AG04449 (cell line): ENCODE data around the gene TANGO2.
A peak's percentile ranks its signal among the peaks of the same experiment; 100 is the strongest.

Experiments
- CTCF ChIA-PET: fragments of 350-600 bp; formaldehyde crosslinking; extraction: SDS; loops from one replicate; lab custom pipeline; 2021; ENCODE audit warnings: antibody characterized with exemption; lab: Yijun Ruan, JAX
- POLR2A ChIA-PET: fragments of 400-600, 350-600 bp; formaldehyde crosslinking; extraction: SDS; loops from one replicate; lab custom pipeline; 2020; ENCODE audit warnings: antibody characterized with exemption, inconsistent platforms; lab: Yijun Ruan, JAX
- DNase-seq: peaks from one replicate; pipeline ENCODE4 v3.0.0-alpha.2; 2010; ENCODE audit warnings: low read depth, low spot score
- H3K4me3 ChIP-seq: 2 replicates; pipeline ENCODE4 v1.5.1; 2011; ENCODE audit warnings: low read depth, mild to moderate bottlenecking, control low read depth, low read length
- TF ChIP-seq, protein P1 (sequence below): IDR thresholded peaks from one replicate; pipeline ENCODE4 v1.5.1; 2011; ENCODE audit warnings: mild to moderate bottlenecking, moderate library complexity, low read length, control low read depth, inconsistent platforms; ENCODE audit not compliant: insufficient read depth; ENCODE audit errors: missing control alignments

TANGO2 gene

DNA sequence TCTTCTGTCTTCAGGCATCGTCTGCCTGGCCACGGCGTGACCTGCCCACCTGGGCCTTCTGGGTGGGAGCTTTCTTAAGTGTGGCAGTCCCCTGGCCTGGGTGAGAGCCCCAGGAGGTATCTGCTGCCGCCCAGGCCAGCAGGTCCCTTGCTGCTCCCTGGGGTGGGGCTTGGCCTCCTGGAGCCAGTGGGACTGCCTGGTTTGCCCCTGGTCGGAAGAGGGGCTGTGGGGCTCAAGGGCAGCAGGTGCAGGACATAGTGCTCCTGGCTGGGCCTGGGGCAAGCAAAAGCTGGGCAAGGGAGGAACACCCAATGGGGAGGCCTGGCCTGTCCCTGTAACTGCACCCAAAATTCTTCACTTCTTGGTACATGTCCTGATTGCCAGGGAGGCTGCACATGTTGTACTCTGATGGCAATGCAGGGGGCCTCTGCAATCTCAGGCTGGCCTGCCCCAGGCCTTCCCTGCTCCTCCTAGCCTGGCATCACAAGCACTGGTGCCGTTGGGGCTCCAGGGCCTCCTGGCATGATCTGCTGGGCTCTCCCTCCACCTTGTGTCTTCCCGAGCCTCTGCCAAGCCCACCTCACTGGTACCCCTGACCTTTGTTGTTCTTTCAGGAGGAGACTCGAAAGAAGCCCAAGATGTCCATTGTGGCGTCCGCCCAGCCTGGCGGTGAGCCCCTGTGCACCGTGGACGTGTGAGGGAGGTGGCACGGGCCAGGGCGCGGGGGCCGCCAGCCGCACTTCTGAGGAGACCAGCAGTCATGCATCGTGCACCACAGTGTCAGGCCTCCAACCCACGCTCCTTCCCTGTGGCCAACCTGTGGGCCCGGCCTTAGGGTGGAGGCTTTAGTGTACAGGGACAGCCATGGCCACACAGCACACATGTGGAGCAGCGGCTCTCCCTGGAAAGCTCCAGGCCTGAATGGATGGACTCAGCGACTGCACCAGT is 88.8 kb downstream of the TANGO2 start:
- no peak overlapping the region for H3K4me3 ChIP-seq
- CTCF ChIA-PET: interaction anchor here (0.9 to 1.1 kb wide), 3 partner anchors 8 to 26 kb away, joined by 3 to 7 read pairs (median 3); no protein-coding TSS in a partner anchor
- DNase-seq: no peak
- POLR2A ChIA-PET: interaction anchor here (1.4 kb wide), 1 partner anchor 30 kb away, joined by 3 read pairs; the partner anchor contains the start of gene DGCR8
- TF ChIP-seq, protein P1, sequence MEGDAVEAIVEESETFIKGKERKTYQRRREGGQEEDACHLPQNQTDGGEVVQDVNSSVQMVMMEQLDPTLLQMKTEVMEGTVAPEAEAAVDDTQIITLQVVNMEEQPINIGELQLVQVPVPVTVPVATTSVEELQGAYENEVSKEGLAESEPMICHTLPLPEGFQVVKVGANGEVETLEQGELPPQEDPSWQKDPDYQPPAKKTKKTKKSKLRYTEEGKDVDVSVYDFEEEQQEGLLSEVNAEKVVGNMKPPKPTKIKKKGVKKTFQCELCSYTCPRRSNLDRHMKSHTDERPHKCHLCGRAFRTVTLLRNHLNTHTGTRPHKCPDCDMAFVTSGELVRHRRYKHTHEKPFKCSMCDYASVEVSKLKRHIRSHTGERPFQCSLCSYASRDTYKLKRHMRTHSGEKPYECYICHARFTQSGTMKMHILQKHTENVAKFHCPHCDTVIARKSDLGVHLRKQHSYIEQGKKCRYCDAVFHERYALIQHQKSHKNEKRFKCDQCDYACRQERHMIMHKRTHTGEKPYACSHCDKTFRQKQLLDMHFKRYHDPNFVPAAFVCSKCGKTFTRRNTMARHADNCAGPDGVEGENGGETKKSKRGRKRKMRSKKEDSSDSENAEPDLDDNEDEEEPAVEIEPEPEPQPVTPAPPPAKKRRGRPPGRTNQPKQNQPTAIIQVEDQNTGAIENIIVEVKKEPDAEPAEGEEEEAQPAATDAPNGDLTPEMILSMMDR: no peak

DNA sequence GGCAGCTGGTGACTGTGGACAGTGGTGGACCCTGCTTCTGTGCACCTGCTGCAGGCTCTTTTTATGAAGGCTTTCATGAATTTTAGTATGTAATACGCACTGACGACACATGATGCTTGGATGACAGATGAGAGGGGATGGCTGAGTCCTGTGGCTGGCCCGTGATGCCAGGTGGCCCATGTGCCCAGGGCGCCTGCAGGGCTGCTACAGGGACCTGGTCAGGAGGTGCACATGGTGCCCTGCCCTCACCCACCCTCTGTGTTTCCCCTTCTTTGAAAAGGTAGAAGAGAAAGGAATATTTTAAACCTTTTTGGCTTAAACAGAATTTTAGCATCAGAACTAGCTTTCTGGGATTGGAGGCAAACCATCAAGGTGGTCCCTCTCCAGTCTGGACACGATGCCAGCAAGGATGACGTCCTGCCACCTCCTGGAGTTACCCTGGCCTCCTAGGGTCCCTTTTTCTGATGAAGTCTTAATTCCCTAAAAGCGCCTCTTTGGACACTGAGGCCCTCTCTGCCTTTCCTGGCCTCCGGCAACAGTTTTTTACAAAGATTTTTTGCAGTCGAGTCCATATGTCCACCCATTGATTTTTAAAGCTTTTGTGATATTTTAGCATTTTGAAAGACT is 89.6 kb downstream of the TANGO2 start:
- TF ChIP-seq, protein P1: no peak
- no peak overlapping the region for H3K4me3 ChIP-seq
- ChIA-PET POLR2A (interaction anchor here (1.4 kb wide), 1 partner anchor 31 kb away, joined by 3 read pairs; the partner anchor contains the start of gene DGCR8), CTCF (interaction anchor here (0.7 to 1.4 kb wide), 6 partner anchors 9 to 140 kb away, joined by 3 to 7 read pairs (median 4); no protein-coding TSS in a partner anchor)
- DNase-seq: no peak

- POLR2A ChIA-PET: interaction anchor here (1.4 kb wide), 1 partner anchor 31 kb away, joined by 3 read pairs; the partner anchor contains the start of gene DGCR8
- DNase-seq: no peak
- TF ChIP-seq, protein P1: peak; percentile 29
- CTCF ChIA-PET: interaction anchor here (0.7 to 1.4 kb wide), 6 partner anchors 10 to 141 kb away, joined by 3 to 7 read pairs (median 4); no protein-coding TSS in a partner anchor
- no peak overlapping the region for H3K4me3 ChIP-seq
Observed at GRCh38 chr22:20111045-20111688, 90.3 kb downstream of the TANGO2 start.

DNA sequence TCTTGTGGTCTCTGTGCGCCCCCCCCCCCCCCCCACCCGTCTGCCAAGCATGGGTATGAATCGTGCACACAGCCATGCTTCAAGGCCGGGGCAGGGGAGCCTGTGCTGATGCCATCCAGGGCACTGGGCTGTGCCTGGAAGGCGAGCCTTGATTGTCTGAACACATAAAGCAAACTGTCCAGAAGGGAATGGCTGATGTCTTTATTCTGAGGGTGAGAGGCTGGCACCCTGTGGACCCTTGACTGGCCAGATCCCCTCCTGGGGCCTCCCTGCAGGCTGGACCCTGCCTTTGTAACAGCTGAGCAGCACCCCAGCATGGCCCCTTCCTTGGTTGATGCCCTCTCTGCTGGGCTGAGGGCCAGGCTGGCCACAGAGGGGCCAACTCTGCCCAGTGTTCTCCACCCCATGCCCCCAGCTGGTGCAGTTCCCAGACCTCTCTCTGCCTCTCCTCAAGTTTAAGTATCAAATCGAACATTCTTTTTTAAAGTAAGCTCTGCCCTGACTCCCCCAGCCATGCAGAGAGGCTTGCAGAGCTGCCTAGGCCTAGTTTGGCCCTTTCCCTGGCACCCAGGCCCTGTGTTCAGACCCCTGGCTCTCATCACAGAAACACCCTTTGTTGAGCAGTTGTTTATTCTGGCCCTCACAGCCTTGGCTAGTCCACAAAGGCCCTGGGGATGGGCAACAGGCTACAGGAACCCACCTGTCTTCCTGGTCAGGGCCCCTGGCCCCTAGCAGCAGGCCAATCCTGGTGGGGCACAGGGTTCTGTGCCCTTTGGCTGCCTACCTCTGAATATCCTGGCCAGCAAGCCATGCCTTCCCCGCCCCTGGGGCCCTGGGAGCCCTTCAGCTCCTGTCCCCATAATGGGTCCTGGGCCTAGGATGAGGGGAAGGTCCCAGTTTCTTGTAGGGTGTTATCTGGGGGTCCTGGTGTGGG is 91.0 kb downstream of the TANGO2 start:
- CTCF ChIA-PET: interaction anchor here (1.4 kb wide), 1 partner anchor 18 kb away, joined by 4 read pairs; no protein-coding TSS in a partner anchor
- no peak for DNase-seq

More for the DNA sequence above, 91.0 kb downstream of the TANGO2 start:
- H3K4me3 ChIP-seq: no peak overlapping the region
- POLR2A ChIA-PET: no interaction called here
- TF ChIP-seq, protein P1: no peak
